Right lobe of liver (tissue), 6 donors: ENCODE data around the gene MYZAP. TPM values are rescaled to one million over a fixed set of nuclear protein-coding genes. Genes with fewer than 3 reads are reported as not detected.

Source experiments
- ATAC-seq, 4 donors: fragments of 200-7000 bp; cut with Tn5 transposase; one replicate each; pipeline ENCODE4 v1.9.1; 2020; ENCODE audit warnings: mild to moderate bottlenecking in 4 of 4, moderate library complexity in 4 of 4
- DNase-seq, 3 donors: peaks; one replicate each; pipeline ENCODE4 v3.0.0-alpha.2; 2020
- H3K27ac ChIP-seq, 3 donors: fragments of 200-600 bp; one replicate each; pipeline ENCODE4 v1.8.0; 2022
- H3K27me3 ChIP-seq, 2 donors: fragments of 200-600 bp; one replicate each; pipeline ENCODE4 v1.8.0; 2022
- H3K36me3 ChIP-seq, 4 donors: fragments of 200-600 bp; sonication (generic) in 1 of 4; one replicate each; pipeline versions ENCODE4 v1.5.1 to v1.8.0; 2017 to 2022; ENCODE audit warnings: control low read depth in 1 of 4
- H3K4me1 ChIP-seq, 4 donors: fragments of 200-600 bp; sonication (generic) in 1 of 4; one replicate each; pipeline versions ENCODE4 v1.5.1 to v1.8.0; 2017 to 2022; ENCODE audit warnings: control low read depth in 1 of 4
- H3K4me3 ChIP-seq, 3 donors: fragments of 200-600 bp; one replicate each; pipeline ENCODE4 v1.8.0; 2022
- H3K9me3 ChIP-seq, 4 donors: fragments of 200-600 bp; sonication (generic) in 1 of 4; one replicate each; pipeline versions ENCODE4 v1.5.1 to v1.8.0; 2017 to 2022; ENCODE audit warnings: control low read depth in 1 of 4
- CTCF ChIP-seq, 4 donors: fragments of 200-600 bp in 3 of 4; fragments of 450-650 bp in 1 of 4; IDR thresholded peaks; one replicate each; pipeline versions ENCODE4 v1.5.1 to v1.8.0; 2016 to 2022; ENCODE audit warnings: antibody characterized with exemption in 4 of 4, mild to moderate bottlenecking in 2 of 4
- POLR2A ChIP-seq: fragments of 450-650 bp; IDR thresholded peaks from one replicate; pipeline ENCODE4 v1.6.1; 2017; ENCODE audit warnings: antibody characterized with exemption, mild to moderate bottlenecking
- WGBS: methylation state at CpG from one replicate; pipeline ENCODE4 v1.1.6; 2018; ENCODE audit warnings: low coverage, low lambda C conversion rate; ENCODE audit not compliant: insufficient coverage; ENCODE audit errors: missing lambda C conversion rate; 5-methylcytosine and 5-hydroxymethylcytosine counted together
- intact Hi-C, 2 donors: fragments of 100-400 bp; cut with DNase I; formaldehyde crosslinking; loops; one replicate each; pipeline versions ENCODE4 v1.11.2 to v1.14.1; 2022
- total RNA-seq, 6 experiments: library from RNA; depleted of rRNA in 2 of 6; stranded (reverse); fragments of >200 nt in 2 of 6; fragmentation: NEBNext Ultra II Directional in 3 of 6; extraction: Animal tissue kit (Norgen Biotek cat#: 25700) in 3 of 6; gene quantifications; one replicate each; pipeline versions ENCODE4 v1.1.0 to v1.2.4, GENCODE V29; 2016 to 2023
- donor health status: DM: no; HTN: yes; CAD: no.
- donor health status: DM: no; HTN: no; CAD: no.
- donor health status: DM: no; HTN: no; CAD: no.
- donor health status: DM: no; HTN: yes; CAD: no.
- donor health status: DM: no; HTN: yes; CAD: no.

MYZAP gene
- total RNA-seq, 6 experiments from 2014 or later = 0.24 to 0.65 (median 0.61) TPM; not detected in 2

DNA sequence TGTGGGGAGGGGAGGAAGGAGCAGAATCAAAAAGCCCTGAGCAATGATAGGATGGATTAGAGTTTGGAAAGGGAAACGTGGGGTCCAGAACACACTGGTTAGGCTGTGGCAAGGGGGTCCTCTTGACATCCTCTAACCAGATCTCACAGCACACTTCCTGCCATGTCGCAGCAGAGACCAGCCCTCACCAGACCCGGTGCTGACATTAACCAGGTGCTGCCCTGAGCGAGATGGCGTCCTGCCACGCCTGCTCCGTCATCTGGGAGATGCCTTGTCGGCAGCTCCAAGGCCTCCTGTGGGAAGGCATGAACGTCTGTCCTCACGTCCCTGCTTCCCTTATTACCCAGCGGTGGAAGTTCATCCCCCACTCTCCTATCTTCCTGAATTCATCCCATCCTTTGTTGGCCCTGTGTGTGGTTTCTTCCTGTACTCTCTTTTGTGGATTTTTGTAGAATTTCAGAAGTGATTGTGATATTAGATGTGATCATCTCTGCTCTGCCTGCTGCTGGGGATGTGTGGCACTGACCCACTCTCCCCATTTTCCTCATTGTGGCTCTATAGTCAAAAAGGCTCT lies 29.4 kb upstream of the MYZAP start:
- peaks cover 0 to 5% (median 0%) of the 10 kb centered on the region in 4 donors for H3K36me3 ChIP-seq
- DNase-seq (peak in 1 of 3 donors; percentile 47), ATAC-seq (no peak)
- no peak overlapping the region for H3K4me3 ChIP-seq
- no peaks in the 10 kb centered on the region for H3K9me3 ChIP-seq
- H3K27me3 ChIP-seq = no peaks in the 10 kb centered on the region
- no peak overlapping the region for H3K27ac ChIP-seq
- TF ChIP-seq POLR2A (no peak), CTCF (IDR thresholded peaks at IDR 0.05) (no peak)
- peaks cover 0 to 15% (median 8%) of the 10 kb centered on the region in 4 donors for H3K4me1 ChIP-seq
- 72% methylated on average over 3 of the region's 11 CpGs for WGBS
- intact Hi-C loops = no loop called here

DNA sequence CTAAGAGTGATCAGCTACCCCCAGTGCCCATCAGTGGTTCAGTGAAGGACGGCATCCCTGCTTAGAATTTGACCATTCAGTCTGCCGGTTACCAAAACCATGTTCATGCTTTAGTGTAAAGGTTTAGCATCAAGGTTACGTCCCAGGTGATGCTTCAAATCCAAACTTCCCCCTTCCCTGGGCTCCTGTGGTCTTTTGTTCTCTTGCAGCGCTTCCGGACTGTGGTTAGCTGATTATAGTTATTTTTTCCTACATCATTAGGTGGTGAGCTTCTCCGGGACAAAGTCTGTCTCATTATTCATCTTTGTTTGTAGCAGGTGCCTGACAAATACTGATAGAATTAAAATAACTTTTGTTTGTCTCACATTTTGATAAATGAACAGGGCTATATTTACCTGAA lies 28.3 kb upstream of the MYZAP start:
- no peak overlapping the region for H3K4me3 ChIP-seq
- DNase-seq (no peak), ATAC-seq (no peak)
- H3K9me3 ChIP-seq = no peaks in the 10 kb centered on the region
- H3K4me1 ChIP-seq = peaks cover 0 to 15% (median 8%) of the 10 kb centered on the region in 4 donors
- no peak overlapping the region for H3K27ac ChIP-seq
- TF ChIP-seq CTCF (IDR thresholded peaks at IDR 0.05) (no peak), POLR2A (no peak)
- intact Hi-C loops = no loop called here
- H3K27me3 ChIP-seq = no peaks in the 10 kb centered on the region
- WGBS = 75% methylated on average over 6 of the region's 6 CpGs
- peaks cover 0 to 5% (median 0%) of the 10 kb centered on the region in 4 donors for H3K36me3 ChIP-seq

DNA sequence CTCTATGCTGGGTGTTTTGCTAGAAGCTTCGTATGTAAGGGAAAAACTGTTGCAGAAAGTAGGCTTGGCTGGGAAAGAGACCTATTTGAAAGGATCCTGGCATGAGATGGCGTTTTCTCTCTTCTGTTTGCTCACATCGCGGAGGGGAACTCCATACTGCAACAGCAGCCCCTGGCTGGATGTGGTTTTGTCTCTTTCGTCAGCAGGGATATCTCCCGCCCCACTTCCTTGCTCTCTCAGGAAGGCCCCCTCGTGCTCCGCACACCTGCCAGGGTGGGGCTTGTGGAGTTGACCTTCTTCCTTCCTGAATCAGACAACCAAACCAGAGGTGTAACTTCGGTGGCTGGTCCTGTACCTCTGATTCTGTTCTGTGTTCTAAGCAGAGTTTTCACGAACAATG lies 26.4 kb upstream of the MYZAP start:
- H3K4me3 ChIP-seq = no peak overlapping the region
- intact Hi-C loops = no loop called here
- ATAC-seq = no peak
- H3K4me1 ChIP-seq = peaks cover 0 to 11% (median 6%) of the 10 kb centered on the region in 4 donors
- H3K27me3 ChIP-seq = no peaks in the 10 kb centered on the region
- TF ChIP-seq CTCF (IDR thresholded peaks at IDR 0.05) (no peak), POLR2A (no peak)
- 35% methylated on average over 6 of the region's 10 CpGs for WGBS
- peaks cover 0 to 5% (median 0%) of the 10 kb centered on the region in 4 donors for H3K36me3 ChIP-seq
- no peak overlapping the region for H3K27ac ChIP-seq
- no peak for DNase-seq
- no peaks in the 10 kb centered on the region for H3K9me3 ChIP-seq

DNA sequence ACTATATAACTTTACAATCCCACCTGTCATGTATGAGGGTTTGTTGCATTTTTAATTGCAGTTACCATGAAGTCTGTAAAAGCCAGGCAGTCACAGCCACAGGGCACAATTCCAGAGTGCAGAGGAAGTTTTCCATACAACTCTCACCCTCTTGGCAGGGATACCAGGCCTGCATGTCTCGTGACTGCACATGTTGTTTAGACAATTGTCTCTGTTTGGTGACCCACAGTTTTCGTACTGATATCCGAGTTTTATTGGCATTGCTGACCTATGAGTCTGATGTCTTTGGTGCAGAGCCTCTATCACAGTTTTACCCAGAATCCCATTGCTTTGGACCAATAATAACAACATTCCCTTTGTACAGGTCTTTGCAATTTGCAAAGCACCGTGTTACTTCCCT lies 24.9 kb upstream of the MYZAP start:
- Histone ChIP-seq H3K9me3 (no peaks in the 10 kb centered on the region), H3K4me3 (no peak overlapping the region), H3K36me3 (peaks cover 0 to 5% (median 0%) of the 10 kb centered on the region in 4 donors), H3K27ac (no peak overlapping the region), H3K27me3 (no peaks in the 10 kb centered on the region), H3K4me1 (no peaks in the 10 kb centered on the region)
- intact Hi-C loops = no loop called here
- ATAC-seq (peak in 3 of 4 donors; percentile 29 to 51 (median 30)), DNase-seq (no peak)
- 28% methylated on average over 3 of the region's 4 CpGs for WGBS
- TF ChIP-seq CTCF (IDR thresholded peaks at IDR 0.05) (no peak), POLR2A (no peak)

GRCh38 chr15:57567891-57568290 lies 23.8 kb upstream of the MYZAP start:
- WGBS = 80% methylated on average over 3 of the region's 3 CpGs
- intact Hi-C loops = no loop called here
- Histone ChIP-seq H3K4me3 (no peak overlapping the region), H3K27ac (no peak overlapping the region), H3K36me3 (no peaks in the 10 kb centered on the region), H3K4me1 (no peaks in the 10 kb centered on the region), H3K27me3 (no peaks in the 10 kb centered on the region), H3K9me3 (no peaks in the 10 kb centered on the region)
- ATAC-seq (no peak), DNase-seq (no peak)
- TF ChIP-seq POLR2A (no peak), CTCF (IDR thresholded peaks at IDR 0.05) (no peak)
